ENCODE data around the gene PEF1. TPM values are rescaled to one million over a fixed set of nuclear protein-coding genes. Genes with fewer than 3 reads are reported as not detected.

The PEF1 gene
- total and polyA plus RNA-seq, 7 donors = 52.9 to 87.4 (median 66.4) TPM

- WGBS, 2 donors = 87 to 88% methylated on average over 11 of the region's 11 CpGs
- Histone ChIP-seq H3K27me3 (no peaks in the 10 kb centered on the region), H3K9me3 (no peaks in the 10 kb centered on the region), H3K27ac (peak overlapping the region; percentile 94 to 98 (median 96)), H3K4me1 (peaks cover 0 to 87% (median 83%) of the 10 kb centered on the region in 4 donors), H3K4me3 (no peak overlapping the region), H3K36me3 (peaks cover 0 to 25% (median 12%) of the 10 kb centered on the region in 4 donors)
- intact Hi-C loops (cut with DNase I) = no loop called here
- no peak for DNase-seq
- TF ChIP-seq POLR2AphosphoS5 (IDR thresholded peaks at IDR 0.05) (no peak), EP300 (IDR thresholded peaks at IDR 0.05) (no peak), CTCF (IDR thresholded peaks at IDR 0.05) (no peak), POLR2A (IDR thresholded peaks at IDR 0.05) (no peak)
Observed at GRCh38 chr1:31585736-31586365, 58.8 kb downstream of the PEF1 start.

GRCh38 chr1:31584869-31585735 is 59.6 kb downstream of the PEF1 start:
- H3K27me3 ChIP-seq = no peaks in the 10 kb centered on the region
- peak overlapping the region; percentile 94 to 98 (median 96) for H3K27ac ChIP-seq
- no peak for DNase-seq
- no peaks in the 10 kb centered on the region for H3K9me3 ChIP-seq
- TF ChIP-seq POLR2AphosphoS5 (IDR thresholded peaks at IDR 0.05) = no peak
- no peak for TF ChIP-seq POLR2A (IDR thresholded peaks at IDR 0.05)
- TF ChIP-seq CTCF (IDR thresholded peaks at IDR 0.05) = no peak
- no peak for TF ChIP-seq EP300 (IDR thresholded peaks at IDR 0.05)
- H3K4me1 ChIP-seq = peaks cover 0 to 94% (median 90%) of the 10 kb centered on the region in 4 donors
- no peak overlapping the region for H3K4me3 ChIP-seq
- 91% methylated on average over 27 of the region's 27 CpGs for WGBS, 2 donors
- intact Hi-C loops (cut with DNase I) = loop anchor here (5.0 kb wide), 1 partner anchor 117 kb away; the partner anchor contains the start of gene COL16A1
- H3K36me3 ChIP-seq = peaks cover 0 to 25% (median 12%) of the 10 kb centered on the region in 4 donors

- Histone ChIP-seq H3K4me3 (no peak overlapping the region), H3K36me3 (peaks cover 0 to 25% (median 12%) of the 10 kb centered on the region in 4 donors), H3K9me3 (no peaks in the 10 kb centered on the region), H3K4me1 (peaks cover 0 to 100% (median 96%) of the 10 kb centered on the region in 4 donors), H3K27ac (peak overlapping the region; percentile 94 to 98 (median 96)), H3K27me3 (no peaks in the 10 kb centered on the region)
- peak; percentile 95 for DNase-seq
- 43 to 74% methylated on average over 13 of the region's 13 CpGs for WGBS, 2 donors
- intact Hi-C loops (cut with DNase I) = loop anchor here (5.0 kb wide), 1 partner anchor 118 kb away; the partner anchor contains the start of gene COL16A1
- peak; percentile 17 to 77 (median 74) for TF ChIP-seq POLR2AphosphoS5 (IDR thresholded peaks at IDR 0.05)
- peak in 2 of 4 donors; percentile 62 to 69 for TF ChIP-seq EP300 (IDR thresholded peaks at IDR 0.05)
- TF ChIP-seq CTCF (IDR thresholded peaks at IDR 0.05) = no peak
Observed at GRCh38 chr1:31583995-31584868, 60.4 kb downstream of the PEF1 start.
